SK-N-SH (cell line): ENCODE data around the gene SFT2D3.

Experiments
- CHD2 ChIP-seq: fragments of 150-350 bp; IDR thresholded peaks from 2 replicates; pipeline ENCODE4 v1.6.1; 2018; ENCODE audit warnings: low read length; ENCODE audit not compliant: partially characterized antibody
- ELF1 ChIP-seq: IDR thresholded peaks from 2 replicates; pipeline ENCODE4 v1.4.0; 2012
- EZH2phosphoT487 ChIP-seq: fragments of 200-600 bp; sonication (generic); IDR thresholded peaks from 2 replicates; pipeline ENCODE4 v1.6.1; 2017; ENCODE audit warnings: low read depth, mixed run types, mild to moderate bottlenecking, antibody characterized with exemption, moderate library complexity, borderline replicate concordance
- GATA2 ChIP-seq: sonication (generic); formaldehyde crosslinking; IDR thresholded peaks from 2 replicates; pipeline ENCODE4 v1.5.0; 2020; ENCODE audit warnings: mild to moderate bottlenecking, missing genetic modification reagents
- IRF3 ChIP-seq: fragments of 150-350 bp; IDR thresholded peaks from 2 replicates; pipeline ENCODE4 v1.6.1; 2016; ENCODE audit warnings: mild to moderate bottlenecking, low read depth, low read length
- MXI1 ChIP-seq: IDR thresholded peaks from 2 replicates; pipeline ENCODE4 v1.6.1; 2012; ENCODE audit warnings: mild to moderate bottlenecking, low read depth, low read length, improper control_type of control experiment
- POLR2AphosphoS5 ChIP-seq: IDR thresholded peaks from 2 replicates; pipeline ENCODE4 v1.6.1; 2012; ENCODE audit warnings: low read depth, low read length
- TAF1 ChIP-seq: IDR thresholded peaks from 2 replicates; pipeline ENCODE4 v1.6.1; 2012; ENCODE audit warnings: low read depth, mild to moderate bottlenecking, low read length, moderate library complexity, borderline replicate concordance
- TCF12 ChIP-seq: IDR thresholded peaks from 2 replicates; pipeline ENCODE4 v1.4.0; 2012
- TF ChIP-seq, protein P1 (sequence below): fragments of 150-350 bp; IDR thresholded peaks from 2 replicates; pipeline ENCODE4 v1.6.1; 2017; ENCODE audit warnings: antibody characterized with exemption, low read length, low read depth, borderline replicate concordance
- TF ChIP-seq, protein P2 (sequence below): fragments of 200-600 bp; sonication (generic); IDR thresholded peaks from 2 replicates; pipeline ENCODE4 v1.6.1; 2017; ENCODE audit warnings: antibody characterized with exemption, mild to moderate bottlenecking, moderate library complexity
- TF ChIP-seq, protein P3 (sequence below): IDR thresholded peaks from 2 replicates; pipeline ENCODE4; 2012
- TF ChIP-seq, protein P4 (sequence below): IDR thresholded peaks from 2 replicates; pipeline ENCODE4 v1.4.0; 2012; ENCODE audit warnings: low read depth

DNA sequence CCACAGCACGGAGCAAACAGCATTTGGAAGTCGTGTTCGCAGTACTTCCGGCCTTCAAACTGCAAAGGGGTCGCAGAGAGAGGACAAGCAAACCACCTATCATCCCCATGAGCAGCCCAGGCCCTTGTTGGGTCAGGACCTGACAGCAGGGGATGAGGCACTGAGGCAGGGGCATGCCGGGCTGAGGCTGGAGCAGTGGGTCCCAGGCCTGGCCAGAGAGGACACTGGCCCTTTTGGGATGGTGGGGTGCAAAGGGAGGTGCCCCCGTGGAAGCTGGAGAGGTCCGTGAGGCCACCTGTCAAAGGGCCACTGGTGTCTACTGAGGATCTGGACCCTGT is 46.5 kb upstream of the SFT2D3 start:
- TF ChIP-seq, protein P1, sequence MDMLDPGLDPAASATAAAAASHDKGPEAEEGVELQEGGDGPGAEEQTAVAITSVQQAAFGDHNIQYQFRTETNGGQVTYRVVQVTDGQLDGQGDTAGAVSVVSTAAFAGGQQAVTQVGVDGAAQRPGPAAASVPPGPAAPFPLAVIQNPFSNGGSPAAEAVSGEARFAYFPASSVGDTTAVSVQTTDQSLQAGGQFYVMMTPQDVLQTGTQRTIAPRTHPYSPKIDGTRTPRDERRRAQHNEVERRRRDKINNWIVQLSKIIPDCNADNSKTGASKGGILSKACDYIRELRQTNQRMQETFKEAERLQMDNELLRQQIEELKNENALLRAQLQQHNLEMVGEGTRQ = no peak
- no peak for TF ChIP-seq TCF12
- no peak for TF ChIP-seq TAF1
- no peak for TF ChIP-seq POLR2AphosphoS5
- TF ChIP-seq, protein P2, sequence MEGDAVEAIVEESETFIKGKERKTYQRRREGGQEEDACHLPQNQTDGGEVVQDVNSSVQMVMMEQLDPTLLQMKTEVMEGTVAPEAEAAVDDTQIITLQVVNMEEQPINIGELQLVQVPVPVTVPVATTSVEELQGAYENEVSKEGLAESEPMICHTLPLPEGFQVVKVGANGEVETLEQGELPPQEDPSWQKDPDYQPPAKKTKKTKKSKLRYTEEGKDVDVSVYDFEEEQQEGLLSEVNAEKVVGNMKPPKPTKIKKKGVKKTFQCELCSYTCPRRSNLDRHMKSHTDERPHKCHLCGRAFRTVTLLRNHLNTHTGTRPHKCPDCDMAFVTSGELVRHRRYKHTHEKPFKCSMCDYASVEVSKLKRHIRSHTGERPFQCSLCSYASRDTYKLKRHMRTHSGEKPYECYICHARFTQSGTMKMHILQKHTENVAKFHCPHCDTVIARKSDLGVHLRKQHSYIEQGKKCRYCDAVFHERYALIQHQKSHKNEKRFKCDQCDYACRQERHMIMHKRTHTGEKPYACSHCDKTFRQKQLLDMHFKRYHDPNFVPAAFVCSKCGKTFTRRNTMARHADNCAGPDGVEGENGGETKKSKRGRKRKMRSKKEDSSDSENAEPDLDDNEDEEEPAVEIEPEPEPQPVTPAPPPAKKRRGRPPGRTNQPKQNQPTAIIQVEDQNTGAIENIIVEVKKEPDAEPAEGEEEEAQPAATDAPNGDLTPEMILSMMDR = no peak
- TF ChIP-seq ELF1 = no peak
- TF ChIP-seq MXI1 = no peak
- TF ChIP-seq GATA2 (CRISPR knock-in tag) = no peak
- TF ChIP-seq, protein P3, sequence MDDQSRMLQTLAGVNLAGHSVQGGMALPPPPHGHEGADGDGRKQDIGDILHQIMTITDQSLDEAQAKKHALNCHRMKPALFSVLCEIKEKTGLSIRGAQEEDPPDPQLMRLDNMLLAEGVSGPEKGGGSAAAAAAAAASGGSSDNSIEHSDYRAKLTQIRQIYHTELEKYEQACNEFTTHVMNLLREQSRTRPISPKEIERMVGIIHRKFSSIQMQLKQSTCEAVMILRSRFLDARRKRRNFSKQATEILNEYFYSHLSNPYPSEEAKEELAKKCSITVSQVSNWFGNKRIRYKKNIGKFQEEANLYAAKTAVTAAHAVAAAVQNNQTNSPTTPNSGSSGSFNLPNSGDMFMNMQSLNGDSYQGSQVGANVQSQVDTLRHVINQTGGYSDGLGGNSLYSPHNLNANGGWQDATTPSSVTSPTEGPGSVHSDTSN = no peak
- no peak for TF ChIP-seq EZH2phosphoT487
- TF ChIP-seq CHD2 = no peak
- no peak for TF ChIP-seq IRF3
- TF ChIP-seq, protein P4, sequence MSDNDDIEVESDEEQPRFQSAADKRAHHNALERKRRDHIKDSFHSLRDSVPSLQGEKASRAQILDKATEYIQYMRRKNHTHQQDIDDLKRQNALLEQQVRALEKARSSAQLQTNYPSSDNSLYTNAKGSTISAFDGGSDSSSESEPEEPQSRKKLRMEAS = no peak
